Aorta (tissue), 5 donors: ENCODE measurements around the gene UNC13A. TPM values are rescaled to one million over a fixed set of nuclear protein-coding genes. Genes with fewer than 3 reads are reported as not detected.

Experiments used
- ATAC-seq: fragments of 200-7000 bp; cut with Tn5 transposase; one replicate; pipeline ENCODE4 v1.9.1; 2022; ENCODE audit warnings: moderate library complexity; ENCODE audit not compliant: low FRiP score
- DNase-seq, 2 donors: peaks; one replicate each; pipeline ENCODE4 v3.0.0-alpha.2; 2020
- H3K27ac ChIP-seq, 2 donors: one replicate each; pipeline ENCODE4 v1.5.1; 2013; ENCODE audit warnings: low read length in 2 of 2, mild to moderate bottlenecking in 2 of 2, moderate library complexity in 2 of 2, control low read depth in 1 of 2, inconsistent platforms in 1 of 2, low read depth in 1 of 2
- H3K27me3 ChIP-seq, 2 donors: one replicate each; pipeline ENCODE4 v1.6.1; 2013; ENCODE audit warnings: control low read depth in 1 of 2, low read length in 1 of 2, mild to moderate bottlenecking in 1 of 2, moderate library complexity in 1 of 2; ENCODE audit not compliant: insufficient read depth in 2 of 2, control insufficient read depth in 1 of 2
- H3K36me3 ChIP-seq, 2 donors: one replicate each; pipeline ENCODE4 v1.6.1; 2013; ENCODE audit warnings: control low read depth in 1 of 2, low read length in 1 of 2, mild to moderate bottlenecking in 1 of 2; ENCODE audit not compliant: insufficient read depth in 2 of 2, control insufficient read depth in 1 of 2
- H3K4me1 ChIP-seq, 2 donors: one replicate each; pipeline ENCODE4 v1.6.1; 2013; ENCODE audit warnings: low read length in 2 of 2, control low read depth in 1 of 2, mild to moderate bottlenecking in 1 of 2, moderate library complexity in 1 of 2; ENCODE audit not compliant: insufficient read depth in 2 of 2, control insufficient read depth in 1 of 2
- H3K4me3 ChIP-seq, 2 donors: one replicate each; pipeline ENCODE4 v1.5.1; 2013; ENCODE audit warnings: low read length in 2 of 2, control low read depth in 1 of 2, mild to moderate bottlenecking in 1 of 2
- H3K9me3 ChIP-seq: one replicate; pipeline ENCODE4 v1.6.1; 2013; ENCODE audit warnings: mild to moderate bottlenecking, low read length; ENCODE audit not compliant: control insufficient read depth
- WGBS, 2 donors: extraction: QIAGEN DNeasy Blood & Tissue Kit; methylation state at CpG; one replicate each; pipeline ENCODE4 v1.1.7; 2013; 5-methylcytosine and 5-hydroxymethylcytosine counted together
- intact Hi-C, 2 donors: fragments of 100-400 bp; cut with DNase I; formaldehyde crosslinking; loops; one replicate each; pipeline versions ENCODE4 v1.14.2 to v1.15.0; 2022
- long read RNA-seq, 2 donors: library from polyadenylated mRNA; unstranded; transcript quantifications; one replicate each; pipeline ENCODE4 v2.0.0, GENCODE V29; 2020 to 2021
- polyA plus RNA-seq, 2 donors: library from polyadenylated mRNA; stranded (reverse); fragments of 200-250 nt; gene quantifications; one replicate each; pipeline ENCODE4 v1.2.3, GENCODE V29; 2013
- total RNA-seq, 2 donors: library from RNA; stranded (reverse); fragmentation: NEBNext Ultra II Directional; extraction: Animal tissue kit (Norgen Biotek cat#: 25700); gene quantifications; one replicate each; pipeline ENCODE4 v1.2.1, GENCODE V29; 2021
- donor health status: healthy with polysubstance abuse.
- donor health status: Bipolar disorder and iron deficiency.
- donor health status: DM: no; HTN: no; CAD: no.
- donor health status: DM: no; HTN: no; CAD: no.
- donor health status: DM: yes; HTN: yes; CAD: no.

The UNC13A gene
- 1 to 10 TPM; 2.4 to 2.8 TPM for total RNA-seq
- 1 to 10 TPM in 1 of 2 donors, under 1 TPM in 1; 0.38 to 1.3 TPM for polyA plus RNA-seq
- long read RNA-seq, donor 1, partial matches to known transcripts, result 0 of 13 reads
- long read RNA-seq, donor 1, other reads (novel, unspliced or antisense), result 13 of 13 reads
- long read RNA-seq, donor 2, partial matches to known transcripts, result 0 of 2 reads
- long read RNA-seq, donor 2, other reads (novel, unspliced or antisense), result 2 of 2 reads

DNA sequence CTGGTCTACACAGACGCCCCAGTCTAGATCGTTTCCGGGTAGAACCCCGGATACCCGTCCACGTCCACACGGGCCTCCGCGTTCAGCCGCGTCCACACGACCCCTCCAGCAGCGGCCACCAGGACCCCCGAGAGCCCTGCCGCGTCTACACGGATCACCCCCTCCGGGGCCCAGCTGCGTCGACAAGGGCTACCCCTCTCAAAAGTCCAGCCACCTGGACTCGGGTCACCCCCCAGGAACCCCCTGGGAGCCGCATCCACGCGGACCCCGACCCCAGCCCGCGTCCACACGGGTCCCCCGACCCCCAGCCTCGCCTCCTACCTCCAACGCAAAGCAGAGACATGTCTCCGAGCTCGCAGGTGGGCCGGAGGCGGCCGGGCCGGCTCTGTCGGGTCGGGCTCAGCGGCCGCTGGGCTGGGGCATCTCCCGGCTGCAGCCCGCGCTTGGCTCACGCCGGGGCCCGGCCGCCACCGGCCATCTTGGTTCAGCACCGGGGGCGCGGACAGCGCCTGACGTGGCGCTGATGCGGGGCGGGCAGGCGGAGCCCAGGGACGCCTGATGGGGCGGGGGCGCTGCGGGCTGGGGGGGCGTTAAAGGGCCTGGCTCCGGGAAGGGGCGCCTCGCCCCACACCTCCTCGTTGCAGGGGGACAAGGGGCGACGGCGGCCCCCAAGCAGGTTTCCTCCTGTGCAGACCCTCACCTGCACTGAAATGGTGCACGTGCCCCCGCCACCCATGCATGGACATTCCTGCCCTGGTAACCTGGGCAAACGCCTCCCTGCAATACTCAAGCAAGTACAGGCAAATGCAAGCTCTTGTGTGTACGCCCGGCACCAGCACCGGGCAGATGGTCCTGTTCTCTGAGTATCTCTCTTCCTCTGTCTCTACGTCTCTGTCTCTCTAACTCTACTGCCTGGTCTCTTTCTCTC, at the start of gene UNC13A:
Gene UNC13A, minus strand, starts transcription at position 498 of the 928 bp plus-strand sequence. Its CDS starts 155 bp downstream, at position 343.
- H3K4me1 ChIP-seq, result no peaks in the 10 kb centered on the region
- no peak within 1 kb of the TSS for H3K4me3 ChIP-seq
- H3K27ac ChIP-seq, result no peak within 1 kb of the TSS
- H3K27me3 ChIP-seq, result no peaks in the 10 kb centered on the region
- no peaks in the 10 kb centered on the region for H3K36me3 ChIP-seq
- intact Hi-C loops, result no loop called here
- DNase-seq (peak; percentile 58 to 90), ATAC-seq (peak; percentile 66)
- H3K9me3 ChIP-seq, result no peaks in the 10 kb centered on the region
- whole genome bisulfite sequencing, 2 donors, result 1 to 2% methylated on average over 73 to 77 of the region's 77 CpGs

GRCh38 chr19:17737690-17738153, 49.6 kb upstream of the UNC13A start:
- no peak for ATAC-seq
- no peak overlapping the region for H3K27ac ChIP-seq
- no peak for DNase-seq
- peaks cover 2 to 5% of the 10 kb centered on the region in 2 donors for H3K36me3 ChIP-seq
- no peaks in the 10 kb centered on the region for H3K4me1 ChIP-seq
- WGBS, 2 donors, result 89 to 91% methylated on average over 7 of the region's 7 CpGs
- intact Hi-C loops, result no loop called here
- H3K27me3 ChIP-seq, result no peaks in the 10 kb centered on the region
- no peaks in the 10 kb centered on the region for H3K9me3 ChIP-seq
- no peak overlapping the region for H3K4me3 ChIP-seq

DNA sequence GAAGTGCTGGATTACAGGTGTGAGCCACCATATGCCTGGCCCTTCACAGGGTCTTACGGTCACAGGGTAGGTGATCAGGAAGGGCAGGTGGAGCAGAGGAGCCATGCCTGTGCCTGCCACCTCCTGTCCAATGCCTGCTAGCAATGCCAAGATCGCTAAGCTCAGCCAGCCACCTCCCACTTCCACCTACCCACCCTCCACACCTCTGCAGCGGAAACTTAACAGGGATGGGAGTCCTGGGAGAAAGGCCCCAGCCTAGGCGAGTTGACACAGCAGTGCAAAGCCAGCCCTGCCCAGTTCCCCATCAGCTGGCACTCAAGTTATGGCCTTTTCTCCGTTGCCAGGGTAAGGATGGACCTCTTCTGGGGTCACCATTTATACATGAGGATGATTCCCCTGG, 47.3 kb upstream of the UNC13A start:
- H3K27ac ChIP-seq, result no peak overlapping the region
- H3K4me3 ChIP-seq, result no peak overlapping the region
- intact Hi-C loops, result no loop called here
- no peaks in the 10 kb centered on the region for H3K4me1 ChIP-seq
- DNase-seq, result no peak
- no peaks in the 10 kb centered on the region for H3K9me3 ChIP-seq
- 88 to 92% methylated on average over 5 of the region's 5 CpGs for WGBS, 2 donors
- peaks cover 2 to 5% of the 10 kb centered on the region in 2 donors for H3K36me3 ChIP-seq
- no peak for ATAC-seq
- H3K27me3 ChIP-seq, result no peaks in the 10 kb centered on the region

DNA sequence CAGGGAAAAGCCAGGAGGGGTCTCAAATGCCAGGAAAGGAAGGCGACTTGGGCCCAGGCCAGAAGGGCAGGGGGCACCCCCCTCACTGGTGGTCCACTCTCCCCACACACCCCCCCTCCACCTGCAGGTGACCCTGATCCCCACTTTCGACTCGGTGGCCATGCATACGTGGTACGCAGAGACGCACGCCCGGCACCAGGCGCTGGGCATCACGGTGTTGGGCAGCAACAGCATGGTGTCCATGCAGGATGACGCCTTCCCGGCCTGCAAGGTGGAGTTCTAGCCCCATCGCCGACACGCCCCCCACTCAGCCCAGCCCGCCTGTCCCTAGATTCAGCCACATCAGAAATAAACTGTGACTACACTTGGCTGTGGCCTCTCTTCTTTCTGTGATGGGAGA, 46.0 kb upstream of the UNC13A start:
- no peak for DNase-seq
- H3K4me1 ChIP-seq, result no peaks in the 10 kb centered on the region
- 92 to 95% methylated on average over 16 of the region's 16 CpGs for WGBS, 2 donors
- H3K27me3 ChIP-seq, result no peaks in the 10 kb centered on the region
- peak; percentile 36 for ATAC-seq
- no peaks in the 10 kb centered on the region for H3K9me3 ChIP-seq
- no peak overlapping the region for H3K27ac ChIP-seq
- peaks cover 2 to 7% of the 10 kb centered on the region in 2 donors for H3K36me3 ChIP-seq
- H3K4me3 ChIP-seq, result no peak overlapping the region
- intact Hi-C loops, result no loop called here

DNA sequence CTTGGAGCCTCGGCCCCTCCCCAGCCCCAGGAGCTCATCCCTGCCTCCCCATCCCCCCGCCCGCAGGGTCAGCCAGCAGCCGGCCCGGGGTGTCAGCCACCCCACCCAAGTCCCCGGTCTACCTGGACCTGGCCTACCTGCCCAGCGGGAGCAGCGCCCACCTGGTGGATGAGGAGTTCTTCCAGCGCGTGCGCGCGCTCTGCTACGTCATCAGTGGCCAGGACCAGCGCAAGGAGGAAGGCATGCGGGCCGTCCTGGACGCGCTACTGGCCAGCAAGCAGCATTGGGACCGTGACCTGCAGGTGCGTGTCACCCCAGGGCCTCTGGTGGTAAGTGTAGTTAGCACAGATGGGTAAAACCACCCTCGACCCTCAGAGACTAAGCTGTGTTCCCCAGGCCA, 45.0 kb upstream of the UNC13A start:
- ATAC-seq, result no peak
- intact Hi-C loops, result no loop called here
- Histone ChIP-seq H3K4me1 (no peaks in the 10 kb centered on the region), H3K27me3 (no peaks in the 10 kb centered on the region), H3K9me3 (no peaks in the 10 kb centered on the region), H3K4me3 (no peak overlapping the region), H3K36me3 (peaks cover 2 to 8% of the 10 kb centered on the region in 2 donors), H3K27ac (no peak overlapping the region)
- WGBS, 2 donors, result 96% methylated on average over 22 of the region's 22 CpGs
- no peak for DNase-seq

DNA sequence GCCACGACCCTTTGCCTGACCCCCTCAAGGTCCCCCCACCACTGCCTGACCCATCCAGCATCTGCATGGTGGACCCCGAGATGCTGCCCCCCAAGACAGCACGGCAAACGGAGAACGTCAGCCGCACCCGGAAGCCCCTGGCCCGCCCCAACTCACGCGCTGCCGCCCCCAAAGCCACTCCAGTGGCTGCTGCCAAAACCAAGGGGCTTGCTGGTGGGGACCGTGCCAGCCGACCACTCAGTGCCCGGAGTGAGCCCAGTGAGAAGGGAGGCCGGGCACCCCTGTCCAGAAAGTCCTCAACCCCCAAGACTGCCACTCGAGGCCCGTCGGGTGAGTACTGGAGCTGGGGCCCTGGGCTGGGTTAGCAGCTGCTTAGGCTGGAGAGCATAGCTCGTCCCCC, 39.7 kb upstream of the UNC13A start:
- Histone ChIP-seq H3K27ac (no peak overlapping the region), H3K27me3 (no peaks in the 10 kb centered on the region), H3K4me3 (no peak overlapping the region), H3K9me3 (no peaks in the 10 kb centered on the region), H3K4me1 (no peaks in the 10 kb centered on the region), H3K36me3 (peaks cover 0 to 12% of the 10 kb centered on the region in 2 donors)
- no peak for DNase-seq
- no peak for ATAC-seq
- intact Hi-C loops, result no loop called here
- WGBS, 2 donors, result 90% methylated on average over 19 of the region's 19 CpGs

DNA sequence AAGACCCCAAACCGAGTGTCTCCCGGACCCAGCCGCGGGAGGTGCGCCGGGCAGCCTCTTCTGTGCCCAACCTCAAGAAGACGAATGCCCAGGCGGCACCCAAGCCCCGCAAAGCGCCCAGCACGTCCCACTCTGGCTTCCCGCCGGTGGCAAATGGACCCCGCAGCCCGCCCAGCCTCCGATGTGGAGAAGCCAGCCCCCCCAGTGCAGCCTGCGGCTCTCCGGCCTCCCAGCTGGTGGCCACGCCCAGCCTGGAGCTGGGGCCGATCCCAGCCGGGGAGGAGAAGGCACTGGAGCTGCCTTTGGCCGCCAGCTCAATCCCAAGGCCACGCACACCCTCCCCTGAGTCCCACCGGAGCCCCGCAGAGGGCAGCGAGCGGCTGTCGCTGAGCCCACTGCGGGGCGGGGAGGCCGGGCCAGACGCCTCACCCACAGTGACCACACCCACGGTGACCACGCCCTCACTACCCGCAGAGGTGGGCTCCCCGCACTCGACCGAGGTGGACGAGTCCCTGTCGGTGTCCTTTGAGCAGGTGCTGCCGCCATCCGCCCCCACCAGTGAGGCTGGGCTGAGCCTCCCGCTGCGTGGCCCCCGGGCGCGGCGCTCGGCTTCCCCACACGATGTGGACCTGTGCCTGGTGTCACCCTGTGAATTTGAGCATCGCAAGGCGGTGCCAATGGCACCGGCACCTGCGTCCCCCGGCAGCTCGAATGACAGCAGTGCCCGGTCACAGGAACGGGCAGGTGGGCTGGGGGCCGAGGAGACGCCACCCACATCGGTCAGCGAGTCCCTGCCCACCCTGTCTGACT, 39.0 kb upstream of the UNC13A start:
- Histone ChIP-seq H3K27ac (no peak overlapping the region), H3K9me3 (no peaks in the 10 kb centered on the region), H3K4me1 (no peaks in the 10 kb centered on the region), H3K27me3 (no peaks in the 10 kb centered on the region), H3K36me3 (peaks cover 0 to 12% of the 10 kb centered on the region in 2 donors), H3K4me3 (no peak overlapping the region)
- intact Hi-C loops, result no loop called here
- ATAC-seq (peak; percentile 35), DNase-seq (no peak)
- 89 to 91% methylated on average over 58 to 62 of the region's 62 CpGs for WGBS, 2 donors

- DNase-seq, result no peak
- no peak for ATAC-seq
- no peaks in the 10 kb centered on the region for H3K9me3 ChIP-seq
- intact Hi-C loops, result no loop called here
- no peaks in the 10 kb centered on the region for H3K4me1 ChIP-seq
- no peaks in the 10 kb centered on the region for H3K27me3 ChIP-seq
- WGBS, 2 donors, result 93 to 94% methylated on average over 59 of the region's 59 CpGs
- no peak overlapping the region for H3K27ac ChIP-seq
- H3K4me3 ChIP-seq, result no peak overlapping the region
- peaks cover 0 to 12% of the 10 kb centered on the region in 2 donors for H3K36me3 ChIP-seq
Observed at GRCh38 chr19:17726136-17726741, 38.1 kb upstream of the UNC13A start.
